ENCODE results near the gene COLEC12. TPM values are rescaled to one million over a fixed set of nuclear protein-coding genes. Genes with fewer than 3 reads are reported as not detected.

COLEC12 gene
- total RNA-seq, 1 experiment from 2014 or later = not detected

DNA sequence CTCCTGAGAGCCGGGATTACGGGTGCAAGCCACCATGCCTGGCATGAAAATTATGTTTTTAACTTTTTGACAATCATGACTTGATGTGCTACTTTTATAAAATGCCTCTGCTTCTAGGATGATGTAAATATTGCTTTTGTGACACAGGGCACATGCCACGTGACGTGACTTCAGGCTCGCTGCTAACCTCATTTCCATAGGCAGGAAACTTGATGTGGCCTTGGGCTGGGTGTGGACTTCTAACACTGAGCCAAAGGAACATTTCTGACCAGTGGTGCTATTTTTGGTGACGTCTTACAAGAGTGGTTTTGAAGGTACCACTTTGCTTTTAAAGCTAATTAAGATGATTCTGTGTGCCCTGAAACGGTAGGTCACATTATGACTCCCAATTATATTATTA is 198.4 kb downstream of the COLEC12 start:
- CTCF ChIA-PET = no interaction called here
- BruUV-seq (replicated peaks) = no TSS peak
- Mint-ChIP-seq H3K27me3 (ENCODE audit: unreplicated experiment) (peaks cover 75% of the 10 kb centered on the region), H3K36me3 (ENCODE audit: insufficient read depth, unreplicated experiment) (peaks cover 4% of the 10 kb centered on the region), H3K27ac (ENCODE audit: unreplicated experiment) (no peak overlapping the region), H3K4me3 (ENCODE audit: low read depth, unreplicated experiment) (no peak overlapping the region), H3K9me3 (ENCODE audit: low read depth, unreplicated experiment) (no peaks in the 10 kb centered on the region), H3K4me1 (ENCODE audit: low read depth, unreplicated experiment) (no peaks in the 10 kb centered on the region)
- intact Hi-C loops (cut with micrococcal nuclease; ENCODE audit: unreplicated experiment) = no loop called here
- no peak for DNase-seq
- TF ChIP-seq, protein P1, sequence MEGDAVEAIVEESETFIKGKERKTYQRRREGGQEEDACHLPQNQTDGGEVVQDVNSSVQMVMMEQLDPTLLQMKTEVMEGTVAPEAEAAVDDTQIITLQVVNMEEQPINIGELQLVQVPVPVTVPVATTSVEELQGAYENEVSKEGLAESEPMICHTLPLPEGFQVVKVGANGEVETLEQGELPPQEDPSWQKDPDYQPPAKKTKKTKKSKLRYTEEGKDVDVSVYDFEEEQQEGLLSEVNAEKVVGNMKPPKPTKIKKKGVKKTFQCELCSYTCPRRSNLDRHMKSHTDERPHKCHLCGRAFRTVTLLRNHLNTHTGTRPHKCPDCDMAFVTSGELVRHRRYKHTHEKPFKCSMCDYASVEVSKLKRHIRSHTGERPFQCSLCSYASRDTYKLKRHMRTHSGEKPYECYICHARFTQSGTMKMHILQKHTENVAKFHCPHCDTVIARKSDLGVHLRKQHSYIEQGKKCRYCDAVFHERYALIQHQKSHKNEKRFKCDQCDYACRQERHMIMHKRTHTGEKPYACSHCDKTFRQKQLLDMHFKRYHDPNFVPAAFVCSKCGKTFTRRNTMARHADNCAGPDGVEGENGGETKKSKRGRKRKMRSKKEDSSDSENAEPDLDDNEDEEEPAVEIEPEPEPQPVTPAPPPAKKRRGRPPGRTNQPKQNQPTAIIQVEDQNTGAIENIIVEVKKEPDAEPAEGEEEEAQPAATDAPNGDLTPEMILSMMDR (IDR thresholded peaks at IDR 0.05; ENCODE audit: unreplicated experiment) = no peak

GRCh38 chr18:297936-298335 is 202.6 kb downstream of the COLEC12 start:
- intact Hi-C loops (cut with micrococcal nuclease; ENCODE audit: unreplicated experiment) = no loop called here
- no peaks in the 10 kb centered on the region for H3K9me3 Mint-ChIP-seq (ENCODE audit: low read depth, unreplicated experiment)
- H3K4me3 Mint-ChIP-seq (ENCODE audit: low read depth, unreplicated experiment) = no peak overlapping the region
- DNase-seq = no peak
- no peak overlapping the region for H3K27ac Mint-ChIP-seq (ENCODE audit: unreplicated experiment)
- H3K27me3 Mint-ChIP-seq (ENCODE audit: unreplicated experiment) = peaks cover 75% of the 10 kb centered on the region
- CTCF ChIA-PET = no interaction called here
- H3K36me3 Mint-ChIP-seq (ENCODE audit: insufficient read depth, unreplicated experiment) = no peaks in the 10 kb centered on the region
- BruUV-seq (replicated peaks) = no TSS peak
- H3K4me1 Mint-ChIP-seq (ENCODE audit: low read depth, unreplicated experiment) = no peaks in the 10 kb centered on the region
- TF ChIP-seq, protein P1 (IDR thresholded peaks at IDR 0.05; ENCODE audit: unreplicated experiment) = no peak

DNA sequence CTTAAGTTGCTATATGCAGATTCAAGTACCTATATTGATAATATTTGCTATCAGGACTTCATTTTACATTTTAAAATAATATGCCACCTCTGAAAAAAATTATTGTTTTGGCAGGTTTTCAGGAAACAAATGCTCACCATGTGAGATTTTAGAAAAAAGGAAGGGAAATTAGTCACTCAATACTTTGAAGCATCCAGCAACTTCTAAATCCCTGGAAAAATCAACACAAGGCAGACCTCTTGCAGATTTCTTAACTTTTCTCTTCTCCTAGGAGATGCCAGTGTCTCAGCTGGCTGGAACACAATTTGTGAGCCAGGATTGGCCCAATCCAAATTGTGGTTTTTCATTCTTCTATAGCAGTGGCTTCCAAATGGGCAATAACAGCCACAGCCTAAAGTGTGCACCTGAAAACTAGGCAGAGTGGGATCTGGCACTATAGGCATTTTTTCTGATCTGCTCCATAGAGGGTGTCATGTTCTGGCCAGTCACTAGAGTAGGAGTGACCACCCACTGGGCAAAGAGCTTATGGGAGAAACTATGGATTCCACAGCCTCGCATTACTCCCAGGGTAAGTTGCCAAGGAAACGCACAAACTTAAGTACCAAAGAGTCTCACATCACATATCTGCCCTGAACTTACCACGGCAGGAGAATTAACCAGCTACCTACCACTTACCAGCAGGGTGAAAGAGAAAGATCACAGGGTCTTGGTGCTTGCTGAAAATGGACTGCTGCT is 204.6 kb downstream of the COLEC12 start:
- H3K9me3 Mint-ChIP-seq (ENCODE audit: low read depth, unreplicated experiment) = no peaks in the 10 kb centered on the region
- no peaks in the 10 kb centered on the region for H3K4me1 Mint-ChIP-seq (ENCODE audit: low read depth, unreplicated experiment)
- H3K27me3 Mint-ChIP-seq (ENCODE audit: unreplicated experiment) = peaks cover 77% of the 10 kb centered on the region
- H3K4me3 Mint-ChIP-seq (ENCODE audit: low read depth, unreplicated experiment) = no peak overlapping the region
- no TSS peak for BruUV-seq (replicated peaks)
- no peak for DNase-seq
- no peaks in the 10 kb centered on the region for H3K36me3 Mint-ChIP-seq (ENCODE audit: insufficient read depth, unreplicated experiment)
- TF ChIP-seq, protein P1 (IDR thresholded peaks at IDR 0.05; ENCODE audit: unreplicated experiment) = no peak
- intact Hi-C loops (cut with micrococcal nuclease; ENCODE audit: unreplicated experiment) = no loop called here
- no peak overlapping the region for H3K27ac Mint-ChIP-seq (ENCODE audit: unreplicated experiment)
- CTCF ChIA-PET = no interaction called here

- Mint-ChIP-seq H3K4me1 (ENCODE audit: low read depth, unreplicated experiment) (no peaks in the 10 kb centered on the region), H3K36me3 (ENCODE audit: insufficient read depth, unreplicated experiment) (no peaks in the 10 kb centered on the region), H3K9me3 (ENCODE audit: low read depth, unreplicated experiment) (no peaks in the 10 kb centered on the region), H3K27me3 (ENCODE audit: unreplicated experiment) (peaks cover 76% of the 10 kb centered on the region), H3K4me3 (ENCODE audit: low read depth, unreplicated experiment) (no peak overlapping the region), H3K27ac (ENCODE audit: unreplicated experiment) (no peak overlapping the region)
- CTCF ChIA-PET = interaction anchor here (1.3 kb wide), 1 partner anchor 321 kb away, joined by 4 read pairs; no protein-coding TSS in a partner anchor
- TF ChIP-seq, protein P1 (IDR thresholded peaks at IDR 0.05; ENCODE audit: unreplicated experiment) = no peak
- intact Hi-C loops (cut with micrococcal nuclease; ENCODE audit: unreplicated experiment) = no loop called here
- no peak for DNase-seq
- no TSS peak for BruUV-seq (replicated peaks)
These were observed 205.9 kb downstream of the COLEC12 start for GRCh38 chr18:294566-294965.

All from Calu3 (cell line).